ENCODE data around the gene ALOX5AP. TPM values are rescaled to one million over a fixed set of nuclear protein-coding genes. Genes with fewer than 3 reads are reported as not detected.

ALOX5AP gene
- total RNA-seq, 1 donor from 2014 or later = 0.85 TPM

DNA sequence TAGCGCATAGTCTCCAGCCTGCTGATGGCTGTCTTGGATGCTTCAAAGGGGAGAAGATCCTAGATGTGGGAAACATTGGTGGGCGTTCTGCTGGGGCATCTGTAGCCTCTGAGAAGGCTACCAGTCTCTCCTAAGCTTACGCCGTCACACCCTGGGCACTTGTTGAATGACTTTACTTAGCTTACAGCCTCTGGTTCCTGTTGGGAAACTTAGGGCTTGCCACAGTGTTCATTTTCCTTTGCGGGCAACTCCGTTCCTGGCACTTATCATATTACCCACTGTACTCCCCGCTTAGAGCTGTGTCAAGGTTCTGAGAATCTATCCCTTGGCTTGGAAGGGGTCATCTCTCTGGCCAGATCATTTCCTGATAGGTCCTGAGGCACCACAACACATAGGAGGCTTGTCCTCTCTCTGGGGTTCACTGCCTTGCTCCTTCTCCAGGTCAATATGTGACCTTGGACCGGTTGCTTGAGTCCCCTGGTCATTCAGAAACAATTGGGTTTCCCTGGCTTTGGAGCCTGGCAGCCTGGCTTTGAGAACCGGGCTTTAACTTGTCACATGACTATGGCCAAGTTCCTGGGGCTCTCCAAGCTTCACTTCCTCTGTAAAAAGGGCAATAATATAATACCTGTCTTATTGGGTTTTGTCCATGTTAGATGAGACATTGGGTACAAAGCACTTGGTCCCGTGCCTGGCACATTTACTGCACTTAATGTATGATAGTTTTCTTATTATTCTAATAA, 20.5 kb upstream of the ALOX5AP start:
- no peak for DNase-seq (ENCODE audit: low read depth)

DNA sequence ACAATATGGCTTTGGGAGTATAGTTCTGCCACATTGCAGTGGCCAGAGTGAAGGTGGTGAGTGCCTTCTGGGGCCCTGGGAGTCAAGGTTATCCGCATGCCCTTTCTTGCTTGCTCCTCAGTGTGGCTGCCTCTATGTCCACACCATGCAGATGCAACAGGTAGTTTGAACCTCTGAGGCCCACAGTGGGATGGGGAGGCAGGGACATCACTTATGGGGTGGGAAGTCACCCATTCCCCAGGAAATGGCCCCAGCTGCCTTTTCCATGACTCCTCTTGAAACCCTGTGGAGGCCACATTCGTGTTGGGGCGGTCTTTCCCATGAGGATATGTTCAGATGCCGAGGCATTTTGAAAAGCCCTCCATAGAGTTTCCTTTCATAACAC, 20.0 kb upstream of the ALOX5AP start:
- DNase-seq (ENCODE audit: low read depth) = no peak

GRCh38 chr13:30715837-30716236, 19.5 kb upstream of the ALOX5AP start:
- no peak for DNase-seq (ENCODE audit: low read depth)

GRCh38 chr13:30718661-30719524, 16.4 kb upstream of the ALOX5AP start:
- DNase-seq (ENCODE audit: low read depth) = peak; percentile 85

- no peak for DNase-seq (ENCODE audit: low read depth)
These were observed 15.8 kb upstream of the ALOX5AP start for GRCh38 chr13:30719525-30719914.

- DNase-seq (ENCODE audit: low read depth) = no peak
These were observed 15.0 kb upstream of the ALOX5AP start for GRCh38 chr13:30720172-30720869.

- no peak for DNase-seq (ENCODE audit: low read depth)
These were observed 13.4 kb upstream of the ALOX5AP start for GRCh38 chr13:30721936-30722335.

GRCh38 chr13:30722361-30722760, 13.0 kb upstream of the ALOX5AP start:
- DNase-seq (ENCODE audit: low read depth) = no peak

GRCh38 chr13:30724778-30725177, 10.6 kb upstream of the ALOX5AP start:
- no peak for DNase-seq (ENCODE audit: low read depth)

- no peak for DNase-seq (ENCODE audit: low read depth)
These were observed 9.8 kb upstream of the ALOX5AP start for GRCh38 chr13:30725326-30726085.

GRCh38 chr13:30726192-30726591, 9.2 kb upstream of the ALOX5AP start:
- no peak for DNase-seq (ENCODE audit: low read depth)

GRCh38 chr13:30727491-30728355, 7.6 kb upstream of the ALOX5AP start:
- no peak for DNase-seq (ENCODE audit: low read depth)

GRCh38 chr13:30729801-30730200, 5.5 kb upstream of the ALOX5AP start:
- DNase-seq (ENCODE audit: low read depth) = no peak

DNA sequence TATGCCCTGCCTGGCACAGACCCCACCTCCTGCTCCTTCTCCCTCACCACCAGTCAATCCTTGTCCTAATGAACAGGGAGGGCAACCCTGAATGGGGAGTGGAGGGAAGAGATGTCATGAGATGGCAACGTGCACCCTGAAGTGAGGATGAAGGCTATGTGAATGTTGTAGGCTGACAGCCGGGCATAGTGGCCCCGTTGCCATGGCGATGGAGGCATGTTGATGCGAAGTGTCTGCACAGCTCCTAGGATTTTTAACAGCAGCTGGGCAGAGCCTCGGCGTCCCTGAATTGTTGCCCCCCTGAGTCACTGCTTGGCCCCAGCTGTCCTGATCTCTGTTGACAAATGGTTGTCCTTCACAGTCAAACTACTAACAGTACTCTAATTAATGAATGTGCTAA, 4.8 kb upstream of the ALOX5AP start:
- no peak for DNase-seq (ENCODE audit: low read depth)

DNA sequence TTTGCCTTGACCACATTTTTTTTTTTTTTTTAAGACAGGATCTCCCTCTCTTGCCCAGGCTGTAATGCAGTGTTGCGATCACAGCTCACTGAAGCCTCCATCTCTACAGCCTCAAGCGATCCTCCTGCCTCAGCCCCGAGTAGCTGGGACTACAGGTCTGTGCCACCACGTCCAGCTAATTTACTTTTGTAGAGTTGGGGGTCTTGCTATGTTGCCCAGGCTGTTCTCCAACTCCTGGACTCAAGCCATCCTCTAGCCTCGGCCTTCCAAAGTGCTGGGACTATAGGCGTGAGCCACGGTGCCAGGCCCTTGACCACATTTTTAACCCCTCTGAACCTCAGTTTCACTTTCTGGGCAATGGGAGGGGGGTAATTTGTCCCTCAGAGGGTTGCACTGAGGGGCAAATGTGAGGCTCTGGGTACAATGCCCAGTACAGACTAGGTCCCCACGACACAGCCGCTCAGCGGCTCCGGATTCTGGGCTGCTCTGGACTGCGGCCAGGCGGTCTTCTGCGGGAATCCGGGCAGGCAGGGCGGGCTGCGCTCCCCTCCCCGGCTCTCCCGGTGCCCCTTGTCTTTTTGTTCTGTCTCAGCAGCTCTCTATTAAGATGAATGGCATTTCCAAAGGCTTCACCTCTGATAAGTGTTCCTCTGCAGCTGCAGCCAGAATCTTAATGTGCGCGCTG, 3.8 kb upstream of the ALOX5AP start:
- no peak for DNase-seq (ENCODE audit: low read depth)

DNA sequence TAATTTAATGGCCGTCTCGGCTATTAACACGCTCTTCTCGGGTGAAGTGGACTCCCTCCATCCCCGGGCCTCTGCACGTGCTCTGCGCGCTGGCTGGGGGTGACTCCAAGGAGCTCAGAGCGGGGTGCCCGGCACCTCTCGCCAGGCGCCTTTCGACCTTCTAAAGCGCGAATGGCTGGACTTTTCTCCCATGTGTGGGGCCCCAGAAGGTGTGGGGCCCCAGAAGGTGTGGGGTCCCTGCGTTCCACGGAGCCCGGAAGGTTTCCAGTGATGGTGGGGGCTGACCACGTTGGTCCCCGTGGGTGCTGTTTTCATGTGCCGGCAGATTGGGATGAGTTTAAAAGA, 3.3 kb upstream of the ALOX5AP start:
- no peak for DNase-seq (ENCODE audit: low read depth)

- peak; percentile 85 for DNase-seq (ENCODE audit: low read depth)
These were observed 904 bp upstream of the ALOX5AP start for GRCh38 chr13:30734439-30734838.

DNA sequence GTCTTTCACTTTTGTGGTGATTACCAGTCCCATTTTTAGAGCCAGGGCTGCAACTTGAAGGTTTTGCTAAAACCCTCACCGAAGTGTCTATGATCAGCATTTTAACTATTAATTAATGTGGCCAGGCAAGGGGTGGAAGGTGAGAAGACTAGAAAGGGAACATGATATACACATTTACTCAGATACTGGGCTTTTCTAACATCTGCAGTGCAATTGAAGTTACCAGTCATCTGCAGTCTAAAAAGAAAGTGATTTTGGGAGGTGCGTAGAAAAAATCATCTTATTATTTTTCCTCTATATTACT, 481 bp downstream of the ALOX5AP start:
- DNase-seq (ENCODE audit: low read depth) = no peak

DNA sequence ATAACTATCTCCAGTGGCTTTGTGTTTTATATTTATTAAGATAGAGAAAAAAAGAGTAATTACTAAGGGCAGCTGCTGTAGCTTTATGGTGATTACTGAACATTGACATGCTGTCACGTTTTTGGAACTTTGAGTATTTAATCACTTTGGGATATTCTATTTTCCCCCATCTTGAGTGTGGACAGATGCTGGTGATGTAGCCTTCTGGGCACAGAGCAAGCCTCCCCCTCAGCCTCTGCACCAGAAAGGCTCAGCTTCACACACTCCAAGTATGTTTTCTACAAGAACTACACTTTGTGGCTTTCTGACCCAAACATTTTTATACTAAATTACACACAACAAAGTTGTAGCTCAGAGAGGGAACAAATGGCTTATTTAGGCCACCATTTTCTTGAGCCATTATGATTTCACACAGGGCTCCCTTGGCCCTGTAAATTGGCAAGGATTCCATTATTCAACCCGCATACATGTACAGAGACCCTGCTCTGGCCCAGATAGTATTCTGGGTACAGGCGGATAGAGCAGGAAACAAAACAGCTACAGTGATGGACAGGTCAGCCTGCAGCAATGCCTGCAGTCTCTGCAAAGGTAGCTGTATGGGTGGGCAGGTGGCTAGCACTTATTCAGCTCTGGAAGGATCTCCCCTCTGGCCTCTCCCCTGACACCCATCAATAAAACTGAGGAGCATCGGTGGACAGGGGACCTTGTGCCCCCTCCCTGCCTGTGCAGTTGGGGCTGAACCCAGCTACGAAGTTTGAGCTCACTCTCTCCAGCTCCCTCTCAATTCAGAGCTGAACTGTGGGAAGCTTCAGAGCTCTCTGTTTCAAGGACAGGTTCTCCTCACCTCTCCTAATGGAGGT, 1.3 kb downstream of the ALOX5AP start:
- DNase-seq (ENCODE audit: low read depth) = no peak

Measured in renal cortical epithelial cell (primary cell).